Keratinocyte (primary cell): Measurements from ENCODE around the gene IGF1R. TPM values are rescaled to one million over a fixed set of nuclear protein-coding genes. Genes with fewer than 3 reads are reported as not detected.

Experiments used
- DNase-seq: peaks from one replicate; pipeline ENCODE4 v3.0.0-alpha.2; 2011; ENCODE audit warnings: low read depth, missing footprints, low spot score
- FAIRE-seq: peaks from 2 replicates; lab custom pipeline; 2011; peaks lifted over from hg19 to GRCh38; lab: Jason Lieb, UNC
- H2AFZ ChIP-seq: 2 replicates; pipeline ENCODE4 v1.6.0; 2012; ENCODE audit warnings: low read length, control low read depth, inconsistent platforms; ENCODE audit not compliant: control insufficient read depth
- H3K27ac ChIP-seq: 2 replicates; pipeline ENCODE4 v1.5.1; 2011; ENCODE audit warnings: low read length; ENCODE audit not compliant: control insufficient read depth, insufficient read depth
- H3K27me3 ChIP-seq: 3 replicates; pipeline ENCODE4 v1.6.0; 2011; ENCODE audit warnings: low read length; ENCODE audit not compliant: control insufficient read depth, insufficient read depth; ENCODE audit errors: extremely low read depth
- H3K36me3 ChIP-seq, 2 experiments: 2 replicates in 1 of 2; 3 replicates in 1 of 2; pipeline ENCODE4 v1.5.1; 2011; ENCODE audit warnings: low read length in 2 of 2, mild to moderate bottlenecking in 1 of 2; ENCODE audit not compliant: control insufficient read depth in 2 of 2, insufficient read depth in 2 of 2; ENCODE audit errors: extremely low read depth in 1 of 2
- H3K4me1 ChIP-seq: 3 replicates; pipeline ENCODE4 v1.5.1; 2011; ENCODE audit warnings: low read length; ENCODE audit not compliant: control insufficient read depth, insufficient read depth; ENCODE audit errors: extremely low read depth
- H3K4me2 ChIP-seq: 3 replicates; pipeline ENCODE4 v1.6.0; 2011; ENCODE audit warnings: low read depth, low read length; ENCODE audit not compliant: control insufficient read depth, insufficient read depth; ENCODE audit errors: extremely low read depth
- H3K4me3 ChIP-seq, 3 experiments: fragments of 200-600 bp in 1 of 3; sonication (generic) in 1 of 3; 2 replicates in 2 of 3; 3 replicates in 1 of 3; pipeline ENCODE4 v1.5.1; 2011 to 2016; ENCODE audit warnings: low read length in 3 of 3, mild to moderate bottlenecking in 3 of 3, control low read depth in 2 of 3, inconsistent platforms in 1 of 3, low read depth in 1 of 3, mixed read lengths in 1 of 3, mixed run types in 1 of 3, moderate library complexity in 1 of 3; ENCODE audit not compliant: control insufficient read depth in 2 of 3, insufficient read depth in 2 of 3; ENCODE audit errors: extremely low read depth in 1 of 3
- H3K79me2 ChIP-seq: 2 replicates; pipeline ENCODE4 v1.6.0; 2012; ENCODE audit warnings: low read length; ENCODE audit not compliant: control insufficient read depth, insufficient read depth
- H3K9ac ChIP-seq: 3 replicates; pipeline ENCODE4 v1.6.0; 2011; ENCODE audit warnings: low read length; ENCODE audit not compliant: control insufficient read depth, insufficient read depth; ENCODE audit errors: extremely low read depth
- H3K9me1 ChIP-seq: 3 replicates; pipeline ENCODE4 v1.6.0; 2011; ENCODE audit warnings: low read length; ENCODE audit not compliant: control insufficient read depth, insufficient read depth; ENCODE audit errors: extremely low read depth
- H3K9me3 ChIP-seq: 2 replicates; pipeline ENCODE4 v1.5.1; 2012; ENCODE audit warnings: low read depth, low read length; ENCODE audit not compliant: control insufficient read depth
- H4K20me1 ChIP-seq: 3 replicates; pipeline ENCODE4 v1.6.0; 2011; ENCODE audit warnings: low read length; ENCODE audit not compliant: control insufficient read depth, insufficient read depth; ENCODE audit errors: extremely low read depth
- CTCF ChIP-seq, 3 experiments: IDR thresholded peaks in 1 of 3; conservative IDR thresholded peaks in 1 of 3; optimal IDR thresholded peaks in 1 of 3; 2 replicates in 2 of 3; 3 replicates in 1 of 3; pipeline versions ENCODE3 to v1.5.1; 2011; ENCODE audit warnings: low read length in 3 of 3, mild to moderate bottlenecking in 3 of 3, moderate library complexity in 2 of 3, control low read depth in 1 of 3, inconsistent platforms in 1 of 3; ENCODE audit not compliant: insufficient read depth in 2 of 3; ENCODE audit errors: extremely low read depth in 1 of 3
- EZH2 ChIP-seq: IDR thresholded peaks from one replicate; pipeline ENCODE4 v1.6.1; 2012; ENCODE audit warnings: inconsistent platforms, mild to moderate bottlenecking, low read length, moderate library complexity
- dilution Hi-C: fragments of 300-500 bp; cut with MboI; formaldehyde crosslinking; loops from one replicate; pipeline ENCODE4 v1.7.0; 2020; ENCODE audit warnings: low sequenced_read_pairs; ENCODE audit not compliant: extremely low pct_ligation_motif_present
- polyA plus RNA-seq, 5 experiments: library from polyadenylated mRNA; depleted of rRNA in 3 of 5; stranded (reverse) in 3 of 5; stranded (forward) in 1 of 5; unstranded in 1 of 5; fragments of >200 nt; gene quantifications; 1 replicate in 1 of 5; 2 replicates in 3 of 5; 3 replicates in 1 of 5; pipeline versions ENCODE4 v1.2.1 to v1.2.3, GENCODE V29; 2011 to 2012; ENCODE audit warnings: missing spikeins in 2 of 5, low read depth in 1 of 5, low replicate concordance in 1 of 5

Gene IGF1R
- polyA plus RNA-seq, 1 donor (not counting 4 experiments of a cell fraction or from before 2014, with no cell fraction given) = 14.5 TPM

- dilution Hi-C loops = no loop called here
- Histone ChIP-seq H3K79me2 (peaks cover 98% of the 10 kb centered on the region), H3K4me1 (peaks cover 32% of the 10 kb centered on the region), H3K9ac (no peak overlapping the region), H3K9me3 (no peaks in the 10 kb centered on the region), H3K27me3 (no peaks in the 10 kb centered on the region), H3K4me2 (no peak overlapping the region), H2AFZ (no peak overlapping the region), H3K27ac (no peak overlapping the region), H3K36me3 (peaks cover 7 to 8% of the 10 kb centered on the region in 2 experiments), H4K20me1 (peaks cover 3% of the 10 kb centered on the region), H3K4me3 (no peak overlapping the region), H3K9me1 (peaks cover 3% of the 10 kb centered on the region)
- DNase-seq (no peak), FAIRE-seq (no peak)
- no peak for TF ChIP-seq CTCF (optimal IDR thresholded peaks at IDR 0.05 in 1 of 3, IDR thresholded peaks at IDR 0.05 in 1 of 3, conservative IDR thresholded peaks at IDR 0.05 in 1 of 3; ENCODE audit: extremely low read depth in 1 of 3, insufficient read depth in 2 of 3, low read length in 3 of 3)
- no peak for TF ChIP-seq EZH2
Measured at GRCh38 chr15:98663045-98663444, 14.7 kb downstream of the IGF1R start.

- no peak overlapping the region for H2AFZ ChIP-seq
- no peak overlapping the region for H3K4me2 ChIP-seq
- FAIRE-seq (no peak), DNase-seq (no peak)
- H3K9me3 ChIP-seq = no peaks in the 10 kb centered on the region
- H3K79me2 ChIP-seq = peaks cover 98% of the 10 kb centered on the region
- peaks cover 7 to 8% of the 10 kb centered on the region in 2 experiments for H3K36me3 ChIP-seq
- peaks cover 3% of the 10 kb centered on the region for H3K9me1 ChIP-seq
- H3K27ac ChIP-seq = no peak overlapping the region
- TF ChIP-seq EZH2 (no peak), CTCF (optimal IDR thresholded peaks at IDR 0.05 in 1 of 3, IDR thresholded peaks at IDR 0.05 in 1 of 3, conservative IDR thresholded peaks at IDR 0.05 in 1 of 3; ENCODE audit: extremely low read depth in 1 of 3, insufficient read depth in 2 of 3, low read length in 3 of 3) (no peak)
- H3K4me3 ChIP-seq = no peak overlapping the region
- H3K27me3 ChIP-seq = no peaks in the 10 kb centered on the region
- dilution Hi-C loops = no loop called here
- H3K4me1 ChIP-seq = peaks cover 32% of the 10 kb centered on the region
- peaks cover 3% of the 10 kb centered on the region for H4K20me1 ChIP-seq
- no peak overlapping the region for H3K9ac ChIP-seq
Measured at GRCh38 chr15:98663606-98664005, 15.3 kb downstream of the IGF1R start.
